HG03108 (cell line): ENCODE measurements around the gene KLF3.

Experiments
- ATAC-seq: cut with Tn5 transposase; IDR thresholded peaks from one replicate; pipeline ENCODE4 v1.9.1; 2021; ENCODE audit warnings: moderate library complexity; ENCODE audit not compliant: unreplicated experiment

The KLF3 gene

GRCh38 chr4:38735870-38736269 is 71.9 kb downstream of the KLF3 start:
- ATAC-seq, result no peak

- ATAC-seq, result no peak
Observed at GRCh38 chr4:38738940-38739803, 75.2 kb downstream of the KLF3 start.

- no peak for ATAC-seq
Observed at GRCh38 chr4:38740303-38740702, 76.3 kb downstream of the KLF3 start.

GRCh38 chr4:38743866-38744265 is 79.9 kb downstream of the KLF3 start:
- no peak for ATAC-seq

GRCh38 chr4:38745881-38746280 is 81.9 kb downstream of the KLF3 start:
- ATAC-seq, result no peak

GRCh38 chr4:38747629-38748028 is 83.6 kb downstream of the KLF3 start:
- no peak for ATAC-seq

- ATAC-seq, result no peak
Observed at GRCh38 chr4:38749336-38749735, 85.3 kb downstream of the KLF3 start.
